CD4-positive, alpha-beta T cell treated with Interleukin-17A for 1 hour (primary cell): ENCODE results near the gene C1orf21.

ENCODE experiments used
- DNase-seq: peaks from one replicate; pipeline ENCODE4 v3.0.0-alpha.2; 2020

Gene C1orf21

GRCh38 chr1:184635980-184636431 lies 249.2 kb downstream of the C1orf21 start:
- DNase-seq: no peak

- no peak for DNase-seq
These were observed 250.9 kb downstream of the C1orf21 start for GRCh38 chr1:184637664-184638240.

GRCh38 chr1:184639205-184639604 lies 252.4 kb downstream of the C1orf21 start:
- no peak for DNase-seq

GRCh38 chr1:184640505-184640904 lies 253.7 kb downstream of the C1orf21 start:
- no peak for DNase-seq

- DNase-seq: no peak
These were observed 255.1 kb downstream of the C1orf21 start for GRCh38 chr1:184641894-184642293.

GRCh38 chr1:184643661-184644060 lies 256.8 kb downstream of the C1orf21 start:
- no peak for DNase-seq

GRCh38 chr1:184644771-184645170 lies 257.9 kb downstream of the C1orf21 start:
- DNase-seq: no peak

- no peak for DNase-seq
These were observed 259.4 kb downstream of the C1orf21 start for GRCh38 chr1:184646178-184646701.

GRCh38 chr1:184646824-184647223 lies 260.0 kb downstream of the C1orf21 start:
- DNase-seq: no peak

- no peak for DNase-seq
These were observed 260.6 kb downstream of the C1orf21 start for GRCh38 chr1:184647471-184647870.

- DNase-seq: no peak
These were observed 261.5 kb downstream of the C1orf21 start for GRCh38 chr1:184648160-184648855.

- DNase-seq: no peak
These were observed 262.0 kb downstream of the C1orf21 start for GRCh38 chr1:184648856-184649201.

- DNase-seq: no peak
These were observed 262.6 kb downstream of the C1orf21 start for GRCh38 chr1:184649451-184649888.

GRCh38 chr1:184650177-184650866 lies 263.5 kb downstream of the C1orf21 start:
- DNase-seq: no peak

GRCh38 chr1:184655185-184655584 lies 268.4 kb downstream of the C1orf21 start:
- no peak for DNase-seq

GRCh38 chr1:184656221-184656620 lies 269.4 kb downstream of the C1orf21 start:
- DNase-seq: no peak

GRCh38 chr1:184658055-184658454 lies 271.2 kb downstream of the C1orf21 start:
- no peak for DNase-seq

GRCh38 chr1:184660462-184661191 lies 273.8 kb downstream of the C1orf21 start:
- DNase-seq: no peak

- no peak for DNase-seq
These were observed 275.0 kb downstream of the C1orf21 start for GRCh38 chr1:184661801-184662200.

GRCh38 chr1:184664042-184664660 lies 277.3 kb downstream of the C1orf21 start:
- peak; percentile 19 for DNase-seq

- no peak for DNase-seq
These were observed 277.8 kb downstream of the C1orf21 start for GRCh38 chr1:184664661-184665060.

- DNase-seq: no peak
These were observed 278.5 kb downstream of the C1orf21 start for GRCh38 chr1:184665360-184665759.

- DNase-seq: no peak
These were observed 282.6 kb downstream of the C1orf21 start for GRCh38 chr1:184669391-184669790.
